HG03139 (cell line): ENCODE results near the gene FANCC.

ENCODE experiments used
- ATAC-seq: cut with Tn5 transposase; IDR thresholded peaks from one replicate; pipeline ENCODE4 v1.9.1; 2021; ENCODE audit not compliant: unreplicated experiment

Gene FANCC

GRCh38 chr9:95090023-95090791, 227.3 kb downstream of the FANCC start:
- no peak for ATAC-seq

GRCh38 chr9:95089257-95090022, 228.1 kb downstream of the FANCC start:
- no peak for ATAC-seq

- ATAC-seq, result no peak
Observed at GRCh38 chr9:95088421-95089161, 228.9 kb downstream of the FANCC start.

- no peak for ATAC-seq
Observed at GRCh38 chr9:95087659-95088242, 229.8 kb downstream of the FANCC start.

- ATAC-seq, result no peak
Observed at GRCh38 chr9:95086564-95086955, 230.9 kb downstream of the FANCC start.

- ATAC-seq, result no peak
Observed at GRCh38 chr9:95085861-95086563, 231.5 kb downstream of the FANCC start.

GRCh38 chr9:95085036-95085770, 232.3 kb downstream of the FANCC start:
- no peak for ATAC-seq

- ATAC-seq, result no peak
Observed at GRCh38 chr9:95084254-95084934, 233.1 kb downstream of the FANCC start.

GRCh38 chr9:95083086-95083768, 234.3 kb downstream of the FANCC start:
- no peak for ATAC-seq

- no peak for ATAC-seq
Observed at GRCh38 chr9:95082401-95083084, 235.0 kb downstream of the FANCC start.

- ATAC-seq, result no peak
Observed at GRCh38 chr9:95081998-95082397, 235.5 kb downstream of the FANCC start.

GRCh38 chr9:95080961-95081647, 236.4 kb downstream of the FANCC start:
- no peak for ATAC-seq

- no peak for ATAC-seq
Observed at GRCh38 chr9:95079461-95079860, 238.0 kb downstream of the FANCC start.

GRCh38 chr9:95078939-95079338, 238.6 kb downstream of the FANCC start:
- ATAC-seq, result no peak

- ATAC-seq, result no peak
Observed at GRCh38 chr9:95078511-95078910, 239.0 kb downstream of the FANCC start.

GRCh38 chr9:95077766-95078370, 239.6 kb downstream of the FANCC start:
- no peak for ATAC-seq

- no peak for ATAC-seq
Observed at GRCh38 chr9:95077053-95077765, 240.3 kb downstream of the FANCC start.
